Left kidney (tissue), 2 donors: ENCODE measurements around the gene RFT1. TPM values are rescaled to one million over a fixed set of nuclear protein-coding genes. Genes with fewer than 3 reads are reported as not detected.

ENCODE experiments used
- DNase-seq: peaks from one replicate; pipeline ENCODE4 v3.0.0-alpha.2; 2013
- polyA plus RNA-seq: library from polyadenylated mRNA; unstranded; fragments of 120-200 nt; gene quantifications from one replicate; pipeline ENCODE4 v1.2.1, GENCODE V29; 2013; ENCODE audit not compliant: insufficient read length

The RFT1 gene
- polyA plus RNA-seq, 1 donor: 25.1 TPM

GRCh38 chr3:53150247-53151085 lies 20.2 kb upstream of the RFT1 start:
- no peak for DNase-seq

DNA sequence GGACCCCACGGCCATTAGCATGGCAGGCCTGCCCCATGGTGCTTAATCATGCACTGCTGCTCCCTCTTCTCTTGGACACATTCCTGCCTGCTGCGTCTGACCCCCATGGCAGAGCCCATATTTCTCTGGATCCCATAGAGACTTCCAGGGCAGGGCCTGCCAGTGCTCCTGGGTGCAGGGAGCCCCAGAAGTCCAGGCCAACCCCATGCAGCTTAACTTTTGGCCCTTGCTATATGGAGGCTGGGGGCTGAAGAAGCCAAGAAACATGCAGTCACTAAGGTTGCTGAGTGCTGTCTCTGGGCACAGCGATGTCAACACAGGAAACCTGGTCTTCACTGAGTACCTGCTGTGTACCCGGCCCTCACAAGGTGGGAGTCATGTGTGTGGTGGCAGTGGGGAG lies 19.5 kb upstream of the RFT1 start:
- no peak for DNase-seq

DNA sequence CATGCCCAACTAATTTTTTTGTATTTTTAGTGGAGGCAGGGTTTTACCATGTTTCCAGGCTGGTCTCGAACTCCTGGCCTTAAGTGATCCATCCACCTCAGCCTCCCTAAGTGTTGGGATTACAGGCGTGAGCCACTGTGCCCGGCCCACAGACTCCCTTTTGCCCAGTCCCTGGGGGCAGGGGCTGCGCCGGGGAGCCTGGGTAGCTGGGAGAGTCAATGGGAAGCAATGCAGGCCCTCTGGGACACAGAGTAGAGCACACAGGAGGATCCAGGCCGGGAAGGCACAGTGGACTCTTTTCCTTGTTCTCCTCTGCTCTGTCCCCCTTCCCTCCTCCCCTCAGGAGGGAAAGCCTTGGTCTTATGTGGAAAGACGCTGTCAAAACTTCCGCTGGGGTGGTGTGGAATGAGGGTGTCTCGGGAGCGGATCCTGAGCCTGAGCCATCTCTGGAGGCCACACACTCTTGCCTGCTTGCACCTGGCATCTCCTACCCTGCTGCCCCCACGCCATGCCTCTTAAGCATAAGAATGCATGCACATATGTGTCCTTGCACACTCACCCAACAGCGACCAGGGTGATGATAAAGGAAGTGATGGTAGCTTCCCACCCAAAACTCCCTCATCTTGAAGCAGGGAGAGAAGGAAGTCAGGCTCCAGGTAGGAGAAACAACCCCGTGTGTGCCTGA lies 18.9 kb upstream of the RFT1 start:
- DNase-seq: no peak

- DNase-seq: no peak
Observed at GRCh38 chr3:53147903-53148400, 17.7 kb upstream of the RFT1 start.

DNA sequence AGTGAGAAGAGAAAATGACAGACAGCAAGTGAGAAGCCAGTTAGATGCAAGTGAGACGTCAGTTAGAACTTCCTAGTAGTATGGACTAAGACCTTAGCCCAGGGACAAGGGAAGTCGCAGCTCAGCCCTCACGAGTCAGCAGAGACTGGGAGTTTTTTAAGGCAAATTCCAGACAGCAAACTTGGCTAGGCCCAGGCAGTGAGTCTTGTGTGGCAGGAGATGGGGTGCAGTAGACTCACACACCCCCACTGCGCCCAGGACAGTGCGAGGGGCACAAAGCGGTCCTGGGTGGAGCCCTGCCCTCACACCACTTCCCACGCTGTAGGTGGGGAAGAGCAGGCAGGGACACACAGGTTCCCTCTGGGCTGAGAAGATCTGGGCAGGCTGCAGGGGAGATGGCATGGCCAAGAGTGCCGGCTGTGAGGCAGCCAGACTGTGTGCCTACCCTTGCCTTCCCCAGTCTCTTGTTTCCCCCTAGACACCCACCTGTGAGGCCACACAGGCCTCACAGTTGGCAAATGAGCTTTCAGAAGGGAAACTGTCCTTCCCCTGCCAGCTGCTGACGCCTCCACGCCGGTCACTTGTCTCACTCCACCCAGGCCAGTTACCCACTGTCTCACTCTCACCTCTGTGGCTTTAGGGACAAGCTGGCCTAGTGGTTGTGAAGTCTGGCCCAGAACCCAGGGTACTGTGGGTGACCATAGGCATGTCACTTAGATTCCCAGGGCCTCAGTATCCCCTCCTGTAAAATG lies 17.1 kb upstream of the RFT1 start:
- no peak for DNase-seq

- no peak for DNase-seq
Observed at GRCh38 chr3:53146319-53146891, 16.2 kb upstream of the RFT1 start.

DNA sequence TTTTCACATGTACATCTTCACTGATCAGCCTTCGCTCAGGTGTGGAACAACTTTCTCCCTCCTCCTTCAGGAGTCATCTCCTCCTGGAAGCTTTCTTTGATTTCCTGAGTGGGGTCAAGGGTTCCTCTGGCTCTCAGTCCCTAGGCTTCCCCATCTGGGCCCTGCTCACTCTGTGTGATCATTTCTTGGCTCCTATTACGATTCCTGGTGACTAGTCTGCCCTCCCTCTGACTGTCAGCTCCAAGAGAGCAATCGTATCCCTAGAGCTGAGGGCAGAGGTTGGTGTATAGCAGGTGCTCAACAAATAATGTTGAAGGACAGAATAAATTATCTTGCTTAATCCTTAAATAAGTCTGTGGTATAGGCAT lies 15.5 kb upstream of the RFT1 start:
- no peak for DNase-seq

DNA sequence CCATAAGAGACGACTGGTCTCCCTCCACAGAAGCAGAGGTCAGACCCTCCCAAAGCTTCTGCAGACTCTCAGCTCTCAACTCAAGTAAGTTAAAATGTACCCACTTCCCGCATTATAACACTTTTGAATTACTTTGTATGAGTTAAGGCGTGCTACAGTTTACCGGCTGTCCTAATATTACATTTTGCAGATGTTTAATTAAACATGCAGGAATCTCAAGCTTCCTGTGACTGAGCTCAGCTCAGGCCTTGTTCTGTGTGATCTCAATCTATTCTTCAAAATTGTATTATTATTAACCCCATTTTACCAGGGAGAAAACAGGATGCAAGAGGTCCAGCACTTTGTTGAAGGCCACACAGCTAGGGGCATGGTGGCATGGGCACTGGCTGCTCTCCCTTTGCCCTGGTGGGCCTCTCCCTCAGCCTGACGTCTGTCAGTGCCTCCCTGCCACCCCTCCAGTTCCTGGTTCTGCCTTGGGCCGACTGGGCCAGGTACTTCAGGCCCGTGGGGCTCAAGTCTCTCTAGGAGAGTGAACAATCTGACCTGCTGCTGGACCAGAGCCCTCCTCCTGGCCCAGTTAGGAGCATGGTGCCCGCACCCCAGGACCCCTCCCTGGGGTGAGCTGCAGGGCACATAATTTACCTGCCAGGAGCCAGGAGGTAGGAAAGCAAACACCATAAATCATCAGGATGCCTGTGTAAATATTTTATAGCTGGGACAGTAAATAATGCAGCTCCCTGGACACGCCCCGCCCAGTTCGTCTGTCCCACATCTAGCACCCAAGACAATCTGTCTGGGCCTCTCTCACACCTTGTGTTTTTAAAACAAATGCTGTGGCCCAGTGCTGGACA lies 14.9 kb upstream of the RFT1 start:
- DNase-seq: no peak

DNA sequence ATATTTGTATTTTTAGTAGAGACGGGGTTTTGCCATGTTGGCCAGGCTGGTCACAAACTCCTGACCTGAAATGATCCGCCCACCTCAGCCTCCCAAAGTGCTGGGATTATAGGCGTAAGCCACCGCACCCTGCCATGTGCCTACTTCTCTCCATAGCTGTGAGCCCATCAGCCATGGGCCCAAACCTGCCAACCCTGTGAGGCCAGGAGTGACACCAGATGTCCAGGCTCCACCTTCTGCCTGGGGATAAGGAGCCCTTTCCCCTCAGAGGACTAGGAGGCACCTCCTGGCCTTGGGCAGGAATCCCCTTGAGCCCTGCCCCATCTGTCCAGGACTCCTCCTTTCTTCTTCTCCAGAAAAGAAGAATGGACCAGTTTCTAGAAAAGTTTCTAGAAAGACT lies 14.2 kb upstream of the RFT1 start:
- no peak for DNase-seq

GRCh38 chr3:53142986-53143385 lies 12.8 kb upstream of the RFT1 start:
- DNase-seq: no peak

GRCh38 chr3:53140847-53141845 lies 10.9 kb upstream of the RFT1 start:
- no peak for DNase-seq

- no peak for DNase-seq
Observed at GRCh38 chr3:53139906-53140846, 9.9 kb upstream of the RFT1 start.

GRCh38 chr3:53137835-53138446 lies 7.7 kb upstream of the RFT1 start:
- DNase-seq: no peak

GRCh38 chr3:53137221-53137620 lies 7.0 kb upstream of the RFT1 start:
- DNase-seq: no peak

- no peak for DNase-seq
Observed at GRCh38 chr3:53134631-53135232, 4.5 kb upstream of the RFT1 start.

DNA sequence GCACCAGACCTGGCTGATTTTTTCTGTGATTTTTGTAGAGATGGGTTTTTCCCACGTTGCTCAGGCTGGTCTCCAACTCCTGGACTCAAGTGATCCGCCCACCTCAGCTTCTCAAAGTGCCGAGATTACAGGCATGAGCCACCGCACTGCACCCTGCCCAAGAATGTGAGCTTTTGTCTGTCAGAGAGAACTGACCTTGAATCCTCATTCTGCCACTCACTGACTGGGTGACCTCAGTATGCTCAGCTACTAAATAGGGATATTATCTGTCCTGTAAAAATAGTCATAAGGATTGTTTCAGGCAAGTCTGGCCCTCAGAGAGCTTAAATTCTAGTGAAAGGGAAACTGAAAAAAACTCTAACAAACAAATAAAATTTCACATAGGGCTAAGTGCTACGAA lies 2.1 kb upstream of the RFT1 start:
- DNase-seq: no peak

DNA sequence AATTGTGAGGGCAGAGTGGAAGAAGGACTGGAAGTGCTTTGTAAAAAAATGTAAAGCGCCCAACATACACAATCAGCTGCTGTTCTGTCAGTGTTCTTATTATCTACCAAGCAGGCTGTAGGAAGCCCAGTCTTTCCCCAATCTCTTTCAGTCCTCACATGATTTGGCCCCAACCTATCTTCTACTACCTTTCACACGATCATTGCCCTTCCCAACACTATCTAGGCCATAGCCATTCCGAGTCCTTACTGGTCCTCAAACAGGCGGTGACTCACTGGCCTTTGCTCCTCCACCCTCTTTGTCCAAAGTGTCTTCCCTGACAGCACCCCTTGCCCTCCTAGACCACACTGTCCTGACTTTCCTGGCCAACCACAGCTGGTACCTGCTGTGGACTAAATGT lies 861 bp upstream of the RFT1 start:
- DNase-seq: no peak

GRCh38 chr3:53129344-53129743 lies 891 bp downstream of the RFT1 start:
- DNase-seq: no peak
